ENCODE measurements around the gene CALHM1.

- TF ChIP-seq CTCF (IDR thresholded peaks at IDR 0.05; ENCODE audit: borderline replicate concordance, extremely low read depth, low read length, poor library complexity, severe bottlenecking) (no peak), EZH2 (IDR thresholded peaks at IDR 0.05; ENCODE audit: borderline replicate concordance, low read depth, low read length, severe bottlenecking) (no peak)
Observed at GRCh38 chr10:103478671-103479070, 20.0 kb upstream of the CALHM1 start.

Measured in DND-41 (cell line).